ENCODE results near the gene CHPT1. TPM values are rescaled to one million over a fixed set of nuclear protein-coding genes. Genes with fewer than 3 reads are reported as not detected.

The CHPT1 gene
- total RNA-seq, 3 donors from 2014 or later (not counting 1 experiment from before 2014, with no cell fraction given), result 3.9 to 23.6 (median 7.3) TPM

DNA sequence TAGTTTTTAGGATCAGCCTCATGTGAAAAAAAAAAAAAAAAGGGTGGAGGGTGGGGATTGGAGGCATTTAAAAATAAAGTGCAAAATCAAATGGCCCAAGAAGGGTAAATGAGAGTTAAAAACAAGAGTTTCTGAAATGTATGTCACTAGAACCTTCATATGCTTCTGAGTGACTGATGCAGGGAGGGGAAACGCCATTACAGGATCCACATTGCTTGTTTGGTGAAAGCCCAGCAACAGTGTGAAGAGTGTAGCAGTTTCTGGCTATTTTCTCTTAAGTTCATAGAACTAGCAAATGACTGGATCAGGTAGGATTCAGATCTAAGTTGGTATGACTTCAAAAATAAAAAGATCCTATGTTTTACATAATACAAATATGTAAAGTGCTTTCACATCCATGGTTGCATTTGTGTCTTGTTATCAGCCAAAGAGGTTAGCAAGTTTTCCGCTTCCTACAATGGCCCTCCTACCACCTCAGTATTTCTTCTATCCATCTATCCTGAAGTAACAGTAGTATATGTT lies 2.9 kb downstream of the CHPT1 start:
- no peak for TF ChIP-seq CTCF (IDR thresholded peaks at IDR 0.05)
- Mint-ChIP-seq H3K27ac (no peak overlapping the region), H3K36me3 (no peaks in the 10 kb centered on the region), H3K9me3 (no peaks in the 10 kb centered on the region), H3K4me3 (no peak overlapping the region), H3K27me3 (ENCODE audit: low read depth in 2 of 2) (peaks cover 0 to 5% of the 10 kb centered on the region in 2 donors), H3K4me1 (peaks cover 16 to 18% of the 10 kb centered on the region in 2 donors)
- Histone ChIP-seq H3K4me3 (ENCODE audit: low read length) (no peak overlapping the region), H3K36me3 (ENCODE audit: control insufficient read depth, insufficient read depth, low read length) (no peaks in the 10 kb centered on the region), H3K27me3 (ENCODE audit: control insufficient read depth, insufficient read depth, low read length) (no peaks in the 10 kb centered on the region), H3K27ac (ENCODE audit: low read length) (no peak overlapping the region), H3K9me3 (ENCODE audit: control insufficient read depth, insufficient read depth, low read length) (no peaks in the 10 kb centered on the region), H3K4me1 (ENCODE audit: control insufficient read depth, insufficient read depth, low read length) (peaks cover 18% of the 10 kb centered on the region)
- intact Hi-C loops (cut with micrococcal nuclease), result no loop called here
- DNase-seq (peak in 1 of 2 donors; percentile 8), ATAC-seq (no peak)
- WGBS (ENCODE audit: insufficient coverage), result 91% methylated on average over 1 of the region's 2 CpGs

DNA sequence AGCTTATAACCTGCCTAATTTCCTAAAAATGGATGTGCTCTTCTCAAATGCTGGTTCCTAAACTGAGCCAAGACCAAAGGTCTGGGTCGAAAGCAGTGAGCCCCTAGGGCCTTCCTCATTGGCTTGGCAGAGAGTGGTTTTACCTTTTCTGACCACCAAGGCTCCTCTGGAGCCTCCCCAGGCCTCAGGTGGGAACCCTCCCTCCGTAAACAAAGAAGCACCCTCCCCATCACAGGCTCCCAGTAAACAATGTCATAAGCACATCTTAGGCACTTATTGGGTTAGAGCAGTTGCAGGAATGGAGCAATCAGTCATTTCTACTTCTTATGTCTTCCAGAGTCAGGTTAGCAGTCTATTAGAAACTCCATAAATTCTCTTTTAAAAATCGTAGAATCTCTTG lies 6.0 kb downstream of the CHPT1 start:
- peaks cover 5% of the 10 kb centered on the region for H3K4me1 ChIP-seq (ENCODE audit: control insufficient read depth, insufficient read depth, low read length)
- Mint-ChIP-seq H3K9me3 (no peaks in the 10 kb centered on the region), H3K27ac (no peak overlapping the region), H3K36me3 (no peaks in the 10 kb centered on the region), H3K4me3 (no peak overlapping the region), H3K27me3 (ENCODE audit: low read depth in 2 of 2) (no peaks in the 10 kb centered on the region), H3K4me1 (peaks cover 3 to 6% of the 10 kb centered on the region in 2 donors)
- ATAC-seq (no peak), DNase-seq (no peak)
- no peak overlapping the region for H3K4me3 ChIP-seq (ENCODE audit: low read length)
- H3K9me3 ChIP-seq (ENCODE audit: control insufficient read depth, insufficient read depth, low read length), result no peaks in the 10 kb centered on the region
- intact Hi-C loops (cut with micrococcal nuclease), result no loop called here
- no peak overlapping the region for H3K27ac ChIP-seq (ENCODE audit: low read length)
- WGBS (ENCODE audit: insufficient coverage), result 87% methylated on average over 3 of the region's 3 CpGs
- no peaks in the 10 kb centered on the region for H3K36me3 ChIP-seq (ENCODE audit: control insufficient read depth, insufficient read depth, low read length)
- H3K27me3 ChIP-seq (ENCODE audit: control insufficient read depth, insufficient read depth, low read length), result no peaks in the 10 kb centered on the region
- TF ChIP-seq CTCF (IDR thresholded peaks at IDR 0.05), result no peak

DNA sequence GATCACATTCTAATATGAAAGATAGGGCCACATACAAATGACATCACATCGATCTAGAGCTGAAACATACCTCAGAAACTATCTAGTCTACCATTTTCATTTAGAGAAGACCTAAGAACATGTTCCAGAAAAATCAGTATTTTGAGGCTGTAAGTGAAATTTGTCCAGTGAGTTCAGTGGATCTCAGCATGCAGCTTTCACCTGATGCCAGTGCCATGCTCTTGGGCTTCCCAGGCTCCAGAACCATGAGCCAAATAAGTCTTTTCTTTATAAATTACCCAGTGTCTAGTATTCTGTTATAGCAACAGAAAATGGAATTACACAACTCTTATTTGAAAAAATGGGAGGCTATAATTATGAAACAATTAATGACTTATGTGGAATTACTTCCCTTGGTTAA lies 9.0 kb downstream of the CHPT1 start:
- Mint-ChIP-seq H3K4me3 (no peak overlapping the region), H3K27me3 (ENCODE audit: low read depth in 2 of 2) (no peaks in the 10 kb centered on the region), H3K27ac (no peak overlapping the region), H3K9me3 (no peaks in the 10 kb centered on the region), H3K4me1 (peaks cover 0 to 5% of the 10 kb centered on the region in 2 donors), H3K36me3 (no peaks in the 10 kb centered on the region)
- WGBS (ENCODE audit: insufficient coverage), result no CpG with 5 or more reads among the region's 1 CpG
- H3K4me3 ChIP-seq (ENCODE audit: low read length), result no peak overlapping the region
- H3K4me1 ChIP-seq (ENCODE audit: control insufficient read depth, insufficient read depth, low read length), result no peaks in the 10 kb centered on the region
- H3K9me3 ChIP-seq (ENCODE audit: control insufficient read depth, insufficient read depth, low read length), result no peaks in the 10 kb centered on the region
- ATAC-seq (no peak), DNase-seq (no peak)
- no peaks in the 10 kb centered on the region for H3K27me3 ChIP-seq (ENCODE audit: control insufficient read depth, insufficient read depth, low read length)
- H3K36me3 ChIP-seq (ENCODE audit: control insufficient read depth, insufficient read depth, low read length), result no peaks in the 10 kb centered on the region
- intact Hi-C loops (cut with micrococcal nuclease), result no loop called here
- H3K27ac ChIP-seq (ENCODE audit: low read length), result no peak overlapping the region
- TF ChIP-seq CTCF (IDR thresholded peaks at IDR 0.05), result no peak

DNA sequence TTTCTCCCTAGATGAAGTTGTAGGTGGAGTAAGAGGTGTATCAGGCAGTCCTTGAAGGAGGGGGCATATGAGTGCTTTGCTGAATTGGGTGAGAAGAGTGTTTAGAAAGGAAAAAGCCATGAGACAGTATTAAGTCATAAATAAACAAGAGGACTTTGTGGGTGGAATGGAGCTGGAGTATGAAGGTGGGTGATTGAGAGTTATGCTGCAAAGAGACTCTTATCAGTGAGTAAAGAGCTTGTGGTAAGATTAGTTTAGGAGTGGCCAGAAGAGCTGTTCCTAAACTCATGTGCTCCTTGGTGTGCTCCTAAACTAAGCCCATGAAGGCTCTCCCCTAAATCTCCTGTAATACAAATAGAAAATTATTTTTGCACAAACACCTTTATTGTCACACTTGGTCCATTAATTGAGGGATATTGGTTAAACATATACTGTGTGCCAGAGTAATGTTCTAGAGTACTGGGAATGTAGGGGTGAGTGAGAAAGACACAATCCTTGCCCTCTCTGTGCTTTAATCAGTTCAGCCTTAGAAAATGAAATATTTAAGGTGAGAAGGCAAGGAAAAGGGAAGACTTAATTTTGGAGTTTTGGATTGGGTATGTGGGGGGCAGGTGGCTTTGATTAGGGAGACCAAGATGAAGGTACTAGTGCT lies 9.8 kb downstream of the CHPT1 start:
- no peak for TF ChIP-seq CTCF (IDR thresholded peaks at IDR 0.05)
- Histone ChIP-seq H3K27me3 (ENCODE audit: control insufficient read depth, insufficient read depth, low read length) (no peaks in the 10 kb centered on the region), H3K27ac (ENCODE audit: low read length) (no peak overlapping the region), H3K4me1 (ENCODE audit: control insufficient read depth, insufficient read depth, low read length) (no peaks in the 10 kb centered on the region), H3K9me3 (ENCODE audit: control insufficient read depth, insufficient read depth, low read length) (no peaks in the 10 kb centered on the region), H3K36me3 (ENCODE audit: control insufficient read depth, insufficient read depth, low read length) (no peaks in the 10 kb centered on the region), H3K4me3 (ENCODE audit: low read length) (no peak overlapping the region)
- Mint-ChIP-seq H3K9me3 (no peaks in the 10 kb centered on the region), H3K36me3 (no peaks in the 10 kb centered on the region), H3K4me1 (peaks cover 0 to 5% of the 10 kb centered on the region in 2 donors), H3K27ac (no peak overlapping the region), H3K4me3 (no peak overlapping the region), H3K27me3 (ENCODE audit: low read depth in 2 of 2) (no peaks in the 10 kb centered on the region)
- ATAC-seq (no peak), DNase-seq (no peak)
- intact Hi-C loops (cut with micrococcal nuclease), result no loop called here

Measured in natural killer cell (primary cell).